LNCaP clone FGC (cell line): Measurements from ENCODE around the gene NAV3.

ENCODE experiments used
- DNase-seq: peaks from one replicate; pipeline ENCODE4 v3.0.0-alpha.2; 2011; ENCODE audit warnings: low read depth
- H3K4me3 ChIP-seq: 2 replicates; pipeline ENCODE4 v1.5.1; 2011; ENCODE audit warnings: mild to moderate bottlenecking, low read depth, low read length, control low read depth
- TF ChIP-seq, protein P1 (sequence below): IDR thresholded peaks from 2 replicates; pipeline ENCODE4 v1.5.1; 2012; ENCODE audit warnings: mild to moderate bottlenecking; ENCODE audit not compliant: control insufficient read depth, insufficient read depth; ENCODE audit errors: extremely low read depth

Gene NAV3

DNA sequence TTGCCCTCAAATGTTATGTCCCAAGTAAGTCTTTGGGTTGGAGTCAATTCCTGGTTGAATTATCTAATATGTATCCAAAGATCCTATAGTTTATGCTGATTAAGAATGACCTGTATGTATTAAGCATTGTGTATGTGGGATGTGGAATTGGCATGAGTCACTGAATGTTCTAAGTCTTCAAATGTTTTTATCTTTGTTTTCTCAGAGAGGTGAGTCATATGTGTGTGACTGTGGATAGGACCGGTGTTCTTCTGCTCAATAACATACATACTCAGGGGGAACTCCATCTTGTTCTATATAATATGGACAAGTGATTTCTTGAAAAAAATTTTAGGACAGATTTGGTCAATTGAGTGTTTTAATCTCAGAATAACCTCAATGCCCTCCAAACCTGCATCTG lies 57.9 kb downstream of the NAV3 start:
- TF ChIP-seq, protein P1, sequence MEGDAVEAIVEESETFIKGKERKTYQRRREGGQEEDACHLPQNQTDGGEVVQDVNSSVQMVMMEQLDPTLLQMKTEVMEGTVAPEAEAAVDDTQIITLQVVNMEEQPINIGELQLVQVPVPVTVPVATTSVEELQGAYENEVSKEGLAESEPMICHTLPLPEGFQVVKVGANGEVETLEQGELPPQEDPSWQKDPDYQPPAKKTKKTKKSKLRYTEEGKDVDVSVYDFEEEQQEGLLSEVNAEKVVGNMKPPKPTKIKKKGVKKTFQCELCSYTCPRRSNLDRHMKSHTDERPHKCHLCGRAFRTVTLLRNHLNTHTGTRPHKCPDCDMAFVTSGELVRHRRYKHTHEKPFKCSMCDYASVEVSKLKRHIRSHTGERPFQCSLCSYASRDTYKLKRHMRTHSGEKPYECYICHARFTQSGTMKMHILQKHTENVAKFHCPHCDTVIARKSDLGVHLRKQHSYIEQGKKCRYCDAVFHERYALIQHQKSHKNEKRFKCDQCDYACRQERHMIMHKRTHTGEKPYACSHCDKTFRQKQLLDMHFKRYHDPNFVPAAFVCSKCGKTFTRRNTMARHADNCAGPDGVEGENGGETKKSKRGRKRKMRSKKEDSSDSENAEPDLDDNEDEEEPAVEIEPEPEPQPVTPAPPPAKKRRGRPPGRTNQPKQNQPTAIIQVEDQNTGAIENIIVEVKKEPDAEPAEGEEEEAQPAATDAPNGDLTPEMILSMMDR = no peak
- DNase-seq = no peak
- H3K4me3 ChIP-seq = no peak overlapping the region

DNA sequence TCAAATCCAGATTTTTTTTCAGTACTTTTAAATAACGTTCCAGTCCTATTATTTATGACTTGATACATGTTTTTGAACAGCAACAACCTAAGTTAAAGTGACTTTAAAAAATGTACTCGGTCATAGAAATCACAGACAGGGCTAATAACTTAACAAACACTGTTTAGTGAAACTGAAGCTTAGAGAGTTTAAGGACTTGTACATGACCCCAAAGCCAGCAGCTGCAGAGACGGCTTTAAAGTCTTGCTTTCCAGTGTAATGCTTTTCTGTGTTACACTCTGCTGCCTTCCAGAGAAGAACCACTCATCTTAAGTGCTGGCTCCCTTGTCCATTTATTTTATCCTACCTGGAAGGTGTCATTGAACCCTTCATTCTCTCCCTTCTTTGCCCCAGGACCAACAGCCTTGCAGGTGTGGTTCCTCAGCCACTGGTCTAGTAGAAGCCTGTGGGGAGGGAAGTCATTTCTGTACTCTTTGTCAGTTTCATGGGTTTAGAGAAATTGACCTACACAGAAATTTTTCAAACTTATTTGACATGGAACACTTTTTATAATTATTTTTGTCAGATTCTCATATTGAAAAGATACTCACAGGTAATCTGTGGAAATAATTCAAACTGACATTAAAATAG lies 60.9 kb downstream of the NAV3 start:
- DNase-seq = no peak
- TF ChIP-seq, protein P1 = no peak
- H3K4me3 ChIP-seq = no peak overlapping the region

DNA sequence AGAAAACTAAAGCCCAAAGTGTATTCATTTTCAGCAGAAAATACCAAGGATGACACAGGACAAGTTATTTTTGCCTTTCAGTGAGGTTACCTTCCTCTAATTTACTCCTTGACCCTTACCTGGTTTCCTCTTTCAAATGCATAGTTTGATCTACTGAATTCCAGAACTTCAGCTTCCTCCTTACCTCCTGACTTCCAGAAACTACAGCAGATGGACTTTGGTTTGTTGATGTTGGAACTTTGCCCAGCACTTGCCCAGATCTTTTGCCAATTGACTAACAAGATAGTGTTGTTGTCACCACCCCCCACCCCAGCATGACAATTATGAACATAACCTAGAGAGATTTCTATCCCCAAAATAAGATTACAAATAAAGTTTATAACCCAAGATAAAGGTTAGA lies 63.2 kb downstream of the NAV3 start:
- no peak overlapping the region for H3K4me3 ChIP-seq
- TF ChIP-seq, protein P1 = no peak
- peak; percentile 73 for DNase-seq

DNA sequence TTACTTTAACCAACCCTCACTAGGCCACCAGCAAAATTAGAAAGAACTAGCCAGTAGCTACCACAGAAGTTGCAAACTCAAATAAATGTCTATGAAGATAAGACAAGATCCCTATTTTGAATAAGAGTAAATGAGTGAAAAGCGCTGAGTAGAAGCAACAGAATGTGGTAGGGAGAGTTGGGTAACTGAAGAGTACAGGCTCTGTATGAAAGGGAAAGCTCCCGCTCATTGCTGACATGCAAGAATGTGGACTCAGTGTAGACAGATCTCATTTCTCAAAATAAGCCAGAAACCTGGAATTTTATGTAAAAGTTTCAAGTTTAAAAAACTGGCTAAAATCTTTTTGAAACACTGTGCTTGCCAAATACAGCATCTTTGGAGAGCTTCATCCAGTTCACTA lies 63.9 kb downstream of the NAV3 start:
- DNase-seq = no peak

DNA sequence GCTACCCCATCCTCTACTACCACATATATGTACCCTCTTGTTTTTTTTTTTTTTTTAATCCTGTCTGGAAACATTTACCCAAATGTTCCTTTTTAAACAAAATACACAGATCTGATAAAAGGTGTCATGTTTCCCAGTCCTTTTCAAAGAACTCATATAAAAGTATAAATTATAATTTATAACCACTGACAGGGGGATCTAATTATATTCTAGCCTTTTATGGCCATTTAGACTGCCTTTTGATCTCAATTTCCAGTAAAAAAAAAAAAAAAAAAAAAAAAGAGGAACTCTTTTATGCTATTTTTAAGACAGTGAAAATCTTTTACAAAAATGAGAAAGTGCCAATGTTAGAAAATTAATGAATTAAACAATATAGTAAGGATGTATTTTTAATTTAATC lies 65.0 kb downstream of the NAV3 start:
- no peak for DNase-seq
- TF ChIP-seq, protein P1 = no peak
- no peak overlapping the region for H3K4me3 ChIP-seq

More for the DNA sequence above, 63.9 kb downstream of the NAV3 start:
- H3K4me3 ChIP-seq = no peak overlapping the region
- TF ChIP-seq, protein P1 = no peak

DNA sequence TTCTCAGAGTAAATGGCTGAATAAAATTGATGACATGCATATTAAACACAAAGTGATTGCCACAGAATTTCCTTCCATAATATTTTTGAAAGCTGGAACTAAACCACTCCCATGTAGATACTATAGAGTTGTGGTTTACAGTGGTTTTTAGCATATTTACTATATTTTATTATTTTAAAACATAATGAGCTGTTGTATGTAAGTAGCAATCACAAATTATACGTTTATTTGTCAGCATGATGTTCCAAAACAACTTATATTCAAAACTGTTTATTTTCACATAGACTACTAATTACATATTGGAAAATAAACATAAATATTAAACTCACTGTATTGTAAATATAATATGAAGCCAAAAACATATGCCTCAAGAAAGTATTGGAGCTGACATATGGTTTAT lies 77.2 kb downstream of the NAV3 start:
- no peak overlapping the region for H3K4me3 ChIP-seq
- TF ChIP-seq, protein P1 = no peak
- no peak for DNase-seq

DNA sequence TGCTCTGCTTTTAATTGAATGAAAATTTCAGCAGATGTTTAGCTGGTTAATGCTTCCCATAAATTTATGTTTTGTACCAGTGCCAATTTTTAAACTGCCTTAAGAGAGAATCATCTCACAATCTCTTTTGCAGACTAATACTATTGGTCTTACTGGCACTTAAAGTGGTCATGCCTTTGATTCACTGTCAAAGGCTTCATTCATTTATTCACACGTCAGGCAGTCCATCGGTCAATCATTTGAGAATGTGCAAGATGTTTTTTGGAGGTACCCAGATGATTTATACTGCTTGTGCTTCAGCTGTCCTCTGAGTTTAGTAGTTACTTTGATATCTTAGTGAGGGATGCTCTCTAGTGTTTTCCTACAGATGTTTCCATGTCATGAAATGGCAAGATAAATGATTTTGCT lies 83.4 kb downstream of the NAV3 start:
- DNase-seq = peak; percentile 13
- TF ChIP-seq, protein P1 = peak; percentile 27; the same call in 1 of the 2 replicates
- H3K4me3 ChIP-seq = no peak overlapping the region
